HG03558 (cell line): ENCODE data around the gene SF3B2.
"Not testable (repeated sequence)": the region's sequence is repeated elsewhere in the genome, so short reads cannot be mapped to it uniquely, and the experiment has no call there.

ENCODE experiments used
- ATAC-seq: cut with Tn5 transposase; IDR thresholded peaks from one replicate; pipeline ENCODE4 v1.9.1; 2021; ENCODE audit warnings: moderate number of reproducible peaks; ENCODE audit not compliant: unreplicated experiment; ENCODE audit errors: extremely low read depth

The SF3B2 gene

DNA sequence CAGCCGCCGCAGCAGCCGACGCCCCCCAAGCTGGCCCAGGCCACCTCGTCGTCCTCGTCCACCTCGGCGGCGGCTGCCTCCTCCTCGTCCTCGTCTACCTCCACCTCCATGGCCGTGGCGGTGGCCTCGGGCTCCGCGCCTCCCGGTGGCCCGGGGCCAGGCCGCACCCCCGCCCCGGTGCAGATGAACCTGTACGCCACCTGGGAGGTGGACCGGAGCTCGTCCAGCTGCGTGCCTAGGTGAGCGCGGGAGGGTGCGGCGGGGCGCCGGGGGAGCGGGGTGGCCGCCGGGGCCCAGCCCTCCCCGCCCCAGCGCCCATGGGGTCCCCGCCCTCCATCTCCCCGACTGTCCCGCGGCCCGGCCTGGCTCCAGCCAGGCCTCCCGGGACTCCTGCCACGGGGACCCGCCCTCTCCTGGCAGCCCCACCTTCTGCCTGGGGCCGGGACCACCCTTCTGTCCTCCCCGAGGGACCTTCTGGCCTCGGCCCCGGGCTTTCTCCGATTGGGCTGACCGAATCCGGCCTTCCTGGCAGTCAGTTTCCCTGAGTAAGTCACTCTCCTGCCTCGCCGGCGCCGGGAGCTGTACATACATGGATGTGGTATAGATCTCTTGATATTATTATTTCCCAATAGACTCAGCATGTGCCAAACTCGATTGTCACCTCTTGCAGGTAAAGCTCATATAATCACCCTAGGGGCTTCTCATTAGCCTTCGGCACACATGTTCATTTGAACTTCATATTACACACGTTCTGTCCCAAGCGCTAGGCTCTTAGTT, 18.6 kb downstream of the SF3B2 start:
- no peak for ATAC-seq

GRCh38 chr11:66071381-66071801, 19.2 kb downstream of the SF3B2 start:
- ATAC-seq = no peak

DNA sequence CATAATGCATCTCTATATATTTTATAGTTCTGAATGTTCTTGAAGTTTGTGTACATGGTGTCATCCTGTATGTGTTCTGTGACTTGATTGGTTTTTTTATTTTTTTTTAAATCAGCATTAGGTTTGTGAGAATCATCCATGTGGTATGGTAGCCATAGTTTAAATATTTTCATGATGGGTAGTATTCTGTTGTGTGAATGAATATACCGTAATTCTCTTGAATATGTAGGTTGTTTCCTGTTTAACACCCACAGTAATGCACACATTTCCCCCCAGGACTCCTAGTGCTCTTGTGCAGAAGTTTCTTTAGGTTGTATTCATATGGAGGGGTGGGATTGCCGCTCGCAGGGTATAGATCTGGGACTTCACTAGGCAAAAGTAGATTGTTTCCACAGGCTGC, 19.9 kb downstream of the SF3B2 start:
- no peak for ATAC-seq

DNA sequence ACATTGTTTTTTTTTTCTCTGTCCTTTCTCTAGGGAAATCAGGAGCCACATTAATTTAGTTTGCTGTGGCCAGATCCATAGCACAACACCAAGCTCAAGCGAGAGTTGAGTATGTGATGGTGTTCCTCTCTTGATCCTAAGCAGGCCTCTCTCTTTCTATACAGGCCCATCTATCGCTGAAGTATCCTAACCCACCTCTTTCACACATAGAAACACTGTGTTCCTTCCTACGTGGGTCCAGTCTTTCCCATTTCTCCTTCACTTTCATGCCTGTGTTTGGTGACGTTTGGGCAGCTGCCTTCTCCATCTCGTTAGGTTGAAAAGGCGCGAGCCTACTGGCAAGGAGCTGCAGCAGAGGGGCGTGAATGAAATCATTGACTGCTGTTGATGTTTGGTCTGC, 20.4 kb downstream of the SF3B2 start:
- ATAC-seq = no peak

- no peak for ATAC-seq
Measured at GRCh38 chr11:66073669-66074068, 21.5 kb downstream of the SF3B2 start.

DNA sequence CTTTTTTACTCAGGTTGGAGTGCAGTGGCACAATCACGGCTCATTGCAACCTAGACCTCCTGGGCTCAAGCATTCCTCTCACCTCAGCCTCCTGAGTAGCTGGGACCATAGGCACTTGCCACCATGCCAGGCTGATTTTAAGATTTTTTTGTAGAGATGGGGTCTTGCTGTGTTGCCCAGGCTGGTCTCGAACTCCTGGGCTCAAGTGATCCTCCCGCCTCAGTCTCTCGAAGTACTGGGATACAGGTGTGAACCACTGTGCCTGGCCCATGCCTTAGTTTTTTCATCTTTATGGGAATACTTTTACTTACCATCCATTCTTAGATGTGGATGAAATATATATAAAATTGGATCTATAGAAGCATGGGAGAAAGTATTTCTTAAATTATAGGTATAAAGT, 23.1 kb downstream of the SF3B2 start:
- ATAC-seq = no peak

GRCh38 chr11:66076561-66076960, 24.4 kb downstream of the SF3B2 start:
- ATAC-seq = no peak

DNA sequence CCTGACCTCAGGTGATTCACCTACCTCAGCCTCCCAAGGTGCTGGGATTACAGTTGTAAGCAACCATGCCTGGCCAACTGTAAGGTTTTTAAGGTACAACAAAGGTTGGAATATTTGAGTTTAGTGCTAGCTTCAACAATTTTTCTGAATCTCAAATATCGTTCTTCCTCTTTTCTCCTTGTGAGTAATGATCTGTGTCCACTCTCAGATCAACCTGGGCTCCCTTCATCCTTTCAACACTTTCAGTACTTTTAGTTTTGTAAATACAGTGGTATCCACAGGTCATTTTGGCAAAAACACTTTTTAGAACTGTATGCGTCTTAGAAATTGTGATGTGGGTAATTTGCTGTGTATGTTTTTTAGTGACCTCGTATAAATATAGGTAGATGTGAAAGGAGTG, 25.8 kb downstream of the SF3B2 start:
- ATAC-seq = no peak

- ATAC-seq = not testable (repeated sequence)
Measured at GRCh38 chr11:66078949-66079348, 26.8 kb downstream of the SF3B2 start.

DNA sequence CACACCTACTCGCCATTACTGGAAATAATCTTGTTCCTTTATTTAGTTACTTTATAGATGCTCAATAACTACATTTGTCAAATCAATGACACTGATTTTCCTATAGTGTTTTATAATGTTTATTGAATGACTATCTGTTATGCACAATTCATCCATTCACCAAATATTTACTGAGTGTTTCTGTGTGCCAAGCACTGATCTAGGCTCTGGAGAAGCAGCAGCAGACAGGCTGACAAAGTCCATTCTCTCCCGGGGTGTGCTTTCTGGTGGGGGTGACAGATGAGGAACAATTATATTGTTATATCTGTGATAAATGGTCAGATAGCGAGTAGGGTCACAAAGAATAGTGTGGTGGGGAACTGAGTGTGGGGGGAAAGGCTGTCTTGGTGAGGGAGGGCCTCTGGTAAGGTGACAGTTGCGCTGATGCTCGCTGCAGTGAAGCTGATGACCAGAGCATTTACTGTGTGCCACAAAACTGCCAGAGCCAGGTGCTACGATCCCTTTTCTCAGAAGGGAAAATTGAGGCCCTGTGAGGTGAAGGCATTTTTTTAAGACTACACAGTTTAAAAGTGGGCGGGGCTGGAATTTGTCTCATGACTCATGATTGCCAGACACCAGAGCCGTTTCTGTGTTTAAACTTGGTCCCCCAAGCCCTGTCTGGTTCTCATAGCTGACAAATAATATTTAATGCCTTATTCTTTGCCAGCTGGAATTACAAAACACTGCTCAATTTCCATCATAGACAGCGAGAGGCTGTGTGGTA, 28.1 kb downstream of the SF3B2 start:
- ATAC-seq = no peak

DNA sequence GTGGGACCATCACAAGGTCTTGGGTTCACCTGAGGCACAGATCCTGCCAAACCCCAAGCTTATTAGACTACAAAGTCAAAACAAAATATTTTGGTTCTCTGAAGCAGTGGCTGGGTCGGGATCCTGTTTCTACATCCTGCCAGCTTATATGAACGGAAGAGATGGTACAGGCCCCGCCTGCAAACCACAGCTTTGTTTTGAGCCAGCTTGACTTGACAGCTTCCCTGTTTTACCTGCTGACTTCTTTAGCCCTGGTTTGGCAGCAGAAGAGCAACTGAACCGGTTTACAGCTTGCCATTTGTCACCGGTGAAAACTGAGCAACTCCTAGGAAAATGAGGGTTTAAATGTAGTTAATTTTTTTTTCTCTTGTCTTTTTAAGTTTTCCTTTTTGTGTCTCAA, 29.3 kb downstream of the SF3B2 start:
- ATAC-seq = no peak

DNA sequence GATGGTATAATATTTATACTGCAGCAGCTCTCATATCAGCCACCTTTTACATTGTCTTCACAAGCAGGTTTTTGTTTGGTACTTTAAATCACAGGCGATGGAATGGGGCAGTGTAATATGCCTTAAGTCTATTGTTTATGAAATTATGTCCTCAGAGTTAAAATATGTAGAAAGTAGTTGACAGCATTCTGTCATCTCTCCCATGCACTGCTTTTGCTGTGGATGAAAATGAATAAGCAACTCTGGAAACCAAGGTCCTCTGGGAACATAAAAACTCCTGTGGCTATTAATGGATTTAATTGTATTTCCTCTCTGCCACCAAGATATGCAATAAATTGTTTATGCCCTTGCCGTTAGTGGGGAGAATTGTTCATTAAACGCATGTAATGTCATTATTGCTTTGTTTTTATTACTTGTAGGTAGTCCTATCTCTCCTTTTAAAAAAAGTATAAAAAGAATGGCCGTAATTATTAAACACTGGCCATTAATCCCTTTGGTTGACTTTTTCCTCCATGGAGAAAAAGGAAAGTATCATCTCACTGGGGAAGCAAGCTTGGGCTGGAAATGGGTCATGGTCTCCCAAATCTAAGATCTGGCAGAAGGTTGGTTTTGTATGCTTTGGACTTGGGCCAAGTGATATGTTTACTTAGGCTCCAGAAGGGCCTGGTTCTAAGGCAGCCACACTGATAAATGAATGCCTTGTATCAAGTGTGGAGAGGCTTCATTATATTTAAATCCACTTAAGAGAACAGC, 31.0 kb downstream of the SF3B2 start:
- no peak for ATAC-seq

GRCh38 chr11:66083767-66084166, 31.6 kb downstream of the SF3B2 start:
- no peak for ATAC-seq

- ATAC-seq = no peak
Measured at GRCh38 chr11:66084821-66085475, 32.8 kb downstream of the SF3B2 start.

- no peak for ATAC-seq
Measured at GRCh38 chr11:66087148-66087908, 35.2 kb downstream of the SF3B2 start.

DNA sequence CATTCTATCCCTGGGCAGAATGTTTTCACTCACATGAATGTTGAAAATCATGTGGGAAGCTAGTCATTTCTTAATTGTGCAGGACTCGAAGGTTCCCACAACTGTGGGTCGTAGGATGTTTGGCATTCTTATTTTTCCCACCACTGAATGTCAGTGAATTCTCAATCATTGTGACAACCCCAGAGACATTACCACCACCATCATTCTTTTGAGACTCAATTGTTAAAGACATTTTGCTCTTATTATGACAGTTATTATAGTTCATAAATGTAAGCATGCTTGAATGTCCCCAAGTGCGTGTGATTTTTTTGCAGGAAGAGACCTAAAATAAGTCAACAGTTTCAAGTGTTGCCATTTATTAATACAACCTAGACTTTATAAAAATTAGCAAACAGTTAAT, 36.9 kb downstream of the SF3B2 start:
- no peak for ATAC-seq

DNA sequence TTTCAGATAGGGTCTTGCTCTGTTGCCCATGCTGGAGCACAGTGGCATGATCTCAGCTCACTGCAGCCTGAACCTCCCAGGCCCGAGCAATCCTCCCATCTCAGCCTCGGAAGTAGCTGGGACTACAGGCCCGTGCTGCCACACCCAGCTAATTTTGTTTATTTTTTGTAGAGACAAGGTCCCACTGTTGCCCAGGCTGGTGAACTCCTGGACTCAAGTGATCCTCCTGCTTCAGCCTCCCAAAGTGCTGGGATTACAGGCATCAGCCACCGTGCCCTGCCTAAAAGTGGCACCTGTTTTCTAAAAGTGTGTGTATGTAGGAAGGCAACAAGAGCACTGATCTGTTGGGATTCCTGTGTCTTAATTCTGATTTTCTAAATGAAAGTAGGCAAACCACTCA, 38.1 kb downstream of the SF3B2 start:
- no peak for ATAC-seq

DNA sequence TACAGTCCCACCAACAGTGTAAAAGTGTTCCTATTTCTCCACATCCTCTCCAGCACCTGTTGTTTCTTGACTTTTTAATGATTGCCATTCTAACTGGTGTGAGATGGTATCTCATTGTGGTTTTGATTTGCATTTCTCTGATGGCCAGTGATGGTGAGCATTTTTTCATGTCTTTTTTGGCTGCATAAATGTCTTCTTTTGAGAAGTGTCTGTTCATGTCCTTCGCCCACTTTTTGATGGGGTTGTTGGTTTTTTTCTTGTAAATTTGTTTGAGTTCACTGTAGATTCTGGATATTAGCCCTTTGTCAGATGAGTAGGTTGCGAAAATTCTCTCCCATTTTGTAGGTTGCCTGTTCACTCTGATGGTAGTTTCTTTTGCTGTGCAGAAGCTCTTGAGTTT, 40.0 kb downstream of the SF3B2 start:
- ATAC-seq = not testable (repeated sequence)

DNA sequence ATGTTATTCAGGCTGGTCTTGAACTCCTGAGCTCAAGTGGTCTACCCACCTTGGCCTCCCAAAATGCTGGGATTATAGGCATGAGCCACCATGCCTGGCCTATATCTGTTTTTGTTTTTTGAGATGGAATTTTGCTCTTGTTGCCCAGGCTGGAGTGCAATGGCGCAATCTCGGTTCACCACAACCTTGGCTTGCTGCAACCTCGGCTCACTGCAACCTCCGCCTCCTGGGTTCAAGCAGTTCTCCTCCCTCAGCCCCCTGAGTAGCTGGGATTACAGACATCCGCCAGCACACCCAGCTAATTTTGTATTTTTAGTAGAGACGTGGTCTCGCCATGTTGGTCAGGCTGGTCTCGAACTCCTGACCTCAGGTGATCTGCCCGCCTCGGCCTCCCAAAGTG, 47.6 kb downstream of the SF3B2 start:
- not testable (repeated sequence) for ATAC-seq
